HepG2 (cell line): Measurements from ENCODE around the gene PDS5B. TPM values are rescaled to one million over a fixed set of nuclear protein-coding genes. Genes with fewer than 3 reads are reported as not detected.
"Not testable (repeated sequence)": the region's sequence is repeated elsewhere in the genome, so short reads cannot be mapped to it uniquely, and the experiment has no call there.

ENCODE experiments used
- ATAC-seq: fragments of 200-7000 bp; cut with Tn5 transposase; 3 replicates; pipeline ENCODE4 v1.9.1; 2020; ENCODE audit warnings: mild to moderate bottlenecking, moderate library complexity
- BruUV-seq: library from RNA; stranded (reverse); fragments of 400-500 nt; replicated peaks from 2 replicates; lab custom pipeline; 2021; lab: Mats Ljungman, UMichigan
- CTCF ChIA-PET: fragments of 300-600 bp; formaldehyde crosslinking; extraction: SDS; loops from one replicate; lab custom pipeline; 2021; ENCODE audit warnings: low total read pairs, inconsistent platforms, low intra/inter-chr PET ratio; lab: Yijun Ruan, JAX
- POLR2A ChIA-PET: fragments of 350-600 bp; sonication (Branson Sonifier 250); formaldehyde crosslinking; loops from one replicate; lab custom pipeline; 2020; ENCODE audit warnings: antibody characterized with exemption, inconsistent platforms; lab: Yijun Ruan, JAX
- DNase-seq: peaks from one replicate; pipeline ENCODE4 v3.0.0-alpha.2; 2015; ENCODE audit warnings: low spot score
- FAIRE-seq: peaks from 3 replicates; lab custom pipeline; 2011; peaks lifted over from hg19 to GRCh38; lab: Jason Lieb, UNC
- H2AFZ ChIP-seq: one replicate; pipeline ENCODE4 v1.6.1; 2011; ENCODE audit warnings: low read length, inconsistent platforms
- H3K27ac ChIP-seq: fragments of 300-600 bp; 3 replicates; pipeline ENCODE4 v1.8.0; 2011; ENCODE audit warnings: mixed run types, mild to moderate bottlenecking, mixed read lengths, low read length, inconsistent platforms; ENCODE audit not compliant: insufficient read depth; ENCODE audit errors: extremely low read length
- H3K27me3 ChIP-seq, 2 experiments: fragments of 200-600 bp in 1 of 2; 2 replicates in 1 of 2; 3 replicates in 1 of 2; pipeline versions ENCODE4 v1.6.0 to v1.8.0; 2011; ENCODE audit warnings: low read length in 2 of 2, mild to moderate bottlenecking in 2 of 2, moderate library complexity in 2 of 2, inconsistent platforms in 1 of 2; ENCODE audit not compliant: insufficient read depth in 2 of 2, control insufficient read depth in 1 of 2
- H3K36me3 ChIP-seq, 2 experiments: fragments of 200-600 bp in 1 of 2; replicated peaks in 1 of 2; 2 replicates in 1 of 2; 3 replicates in 1 of 2; pipeline versions ENCODE4 v1.5.1 to v1.8.0; 2011; ENCODE audit warnings: low read length in 2 of 2, inconsistent platforms in 1 of 2; ENCODE audit not compliant: insufficient read depth in 2 of 2, control insufficient read depth in 1 of 2
- H3K4me1 ChIP-seq: 2 replicates; pipeline ENCODE4 v1.5.1; 2012; ENCODE audit warnings: low read length, inconsistent platforms; ENCODE audit not compliant: insufficient read depth
- H3K4me2 ChIP-seq: 2 replicates; pipeline ENCODE4 v1.6.0; 2011; ENCODE audit warnings: low read depth, low read length, inconsistent platforms
- H3K4me3 ChIP-seq, 3 experiments: fragments of 200-600 bp in 1 of 3; sonication (generic), shearing (Covaris generic) in 1 of 3; replicated peaks in 1 of 3; 2 replicates each; pipeline ENCODE4 v1.5.1; 2011 to 2016; ENCODE audit warnings: low read length in 3 of 3, inconsistent platforms in 2 of 3, low read depth in 2 of 3, mild to moderate bottlenecking in 2 of 3, control low read depth in 1 of 3, mixed read lengths in 1 of 3; ENCODE audit not compliant: insufficient read depth in 1 of 3
- H3K79me2 ChIP-seq: one replicate; pipeline ENCODE4 v1.6.1; 2011; ENCODE audit warnings: low read length, inconsistent platforms; ENCODE audit not compliant: insufficient read depth
- H3K9ac ChIP-seq: 2 replicates; pipeline ENCODE4 v1.6.0; 2011; ENCODE audit warnings: mild to moderate bottlenecking, low read depth, low read length, inconsistent platforms; ENCODE audit not compliant: insufficient read depth
- H3K9me3 ChIP-seq: 2 replicates; pipeline ENCODE4 v1.5.1; 2012; ENCODE audit warnings: mild to moderate bottlenecking, low read length
- H4K20me1 ChIP-seq: 2 replicates; pipeline ENCODE4 v1.6.0; 2011; ENCODE audit warnings: inconsistent platforms, mild to moderate bottlenecking, low read length, moderate library complexity; ENCODE audit not compliant: insufficient read depth
- ARHGAP35 ChIP-seq: sonication (generic); formaldehyde crosslinking; IDR thresholded peaks from 2 replicates; pipeline ENCODE4 v1.9.0; 2022; ENCODE audit warnings: mild to moderate bottlenecking, inconsistent platforms, moderate library complexity, missing genetic modification reagents, borderline replicate concordance
- ARID3A ChIP-seq: IDR thresholded peaks from 2 replicates; pipeline ENCODE4 v1.6.1; 2012; ENCODE audit warnings: low read depth, low read length, improper control_type of control experiment
- ARNT ChIP-seq: fragments of 450-650 bp; IDR thresholded peaks from 2 replicates; pipeline ENCODE4 v1.6.1; 2017
- DPF2 ChIP-seq: sonication (generic); formaldehyde crosslinking; IDR thresholded peaks from 2 replicates; pipeline ENCODE4 v1.4.0; 2020; ENCODE audit warnings: mild to moderate bottlenecking, low read depth, missing genetic modification reagents, borderline replicate concordance
- ELF1 ChIP-seq: sonication (generic); formaldehyde crosslinking; IDR thresholded peaks from 2 replicates; pipeline ENCODE4 v1.4.0; 2020; ENCODE audit warnings: missing genetic modification reagents
- ETV6 ChIP-seq: sonication (generic); formaldehyde crosslinking; conservative IDR thresholded peaks from 2 replicates; pipeline ENCODE4 v1.4.0; 2020; ENCODE audit warnings: missing genetic modification reagents
- IKZF5 ChIP-seq: IDR thresholded peaks from 2 replicates; pipeline ENCODE4 v1.6.1; 2018; ENCODE audit warnings: missing genetic modification reagents, mild to moderate bottlenecking, missing compliant biosample characterization
- ZNF543 ChIP-seq: sonication (generic); formaldehyde crosslinking; IDR thresholded peaks from 2 replicates; pipeline ENCODE4 v1.4.0; 2020; ENCODE audit warnings: mild to moderate bottlenecking, missing genetic modification reagents
- ZNF564 ChIP-seq: sonication (generic); formaldehyde crosslinking; IDR thresholded peaks from 2 replicates; pipeline ENCODE4 v1.8.1; 2023; ENCODE audit warnings: mild to moderate bottlenecking, missing genetic modification reagents
- ZNF766 ChIP-seq: sonication (generic); formaldehyde crosslinking; IDR thresholded peaks from 2 replicates; pipeline ENCODE4 v1.5.0; 2020; ENCODE audit warnings: missing genetic modification reagents, borderline replicate concordance
- WGBS: methylation state at CpG from one replicate; pipeline ENCODE4 v1.1.6; 2017; ENCODE audit warnings: low lambda C conversion rate; 5-methylcytosine and 5-hydroxymethylcytosine counted together
- in situ Hi-C: cut with HindIII; loops from 2 replicates; pipeline ENCODE4 v1.10.0; 2017; ENCODE audit warnings: low pct_unique_long_range_greater_than_20kb; ENCODE audit not compliant: extremely low pct_ligation_motif_present
- intact Hi-C: fragments of 100-400 bp; cut with micrococcal nuclease; formaldehyde crosslinking; loops from one replicate; pipeline ENCODE4 v1.10.0; 2022; ENCODE audit not compliant: unreplicated experiment
- polyA plus RNA-seq, 8 experiments: library from polyadenylated mRNA; depleted of rRNA in 3 of 8; stranded (reverse) in 7 of 8; unstranded in 1 of 8; fragments of >200 nt; fragmentation: Illumina TruSeq in 4 of 8; extraction: Trizol in 4 of 8; gene quantifications; 2 replicates each; pipeline versions ENCODE4 v1.2.1 to v1.2.3, GENCODE V29; 2011 to 2016; ENCODE audit warnings: low read depth in 4 of 8, missing spikeins in 1 of 8, mixed read lengths in 1 of 8; ENCODE audit not compliant: insufficient read depth in 1 of 8
- total RNA-seq, 5 experiments: library from RNA; depleted of rRNA; stranded (reverse); fragments of >200 nt; fragmentation: Illumina TruSeq; extraction: Trizol; gene quantifications; 2 replicates each; pipeline ENCODE4 v1.2.3, GENCODE V29; 2016; ENCODE audit warnings: low read depth in 1 of 5

PDS5B gene
- total and polyA plus RNA-seq, 2 of the 13 experiments (the other 11 are each of a cell fraction or from before 2014, with no cell fraction given) = 5.8 to 24.6 TPM

GRCh38 chr13:32728327-32728726 lies 142.1 kb downstream of the PDS5B start:
- WGBS = 82% methylated on average over 3 of the region's 3 CpGs
- Histone ChIP-seq H3K36me3 (peaks cover 0 to 6% of the 10 kb centered on the region in 2 experiments; a peak in 1 of 5 replicates), H3K9ac (no peak overlapping the region), H2AFZ (no peak overlapping the region), H3K27me3 (no peaks in the 10 kb centered on the region), H3K9me3 (no peaks in the 10 kb centered on the region), H3K27ac (no peak overlapping the region), H3K4me1 (peaks cover 10% of the 10 kb centered on the region), H3K4me3 (no peak overlapping the region), H3K79me2 (no peaks in the 10 kb centered on the region), H4K20me1 (no peaks in the 10 kb centered on the region), H3K4me2 (no peak overlapping the region)
- intact Hi-C loops (no loop called here), in situ Hi-C loops (no loop called here)
- BruUV-seq = no TSS peak
- FAIRE-seq (no peak), DNase-seq (no peak), ATAC-seq (no peak)
- ChIA-PET CTCF (no interaction called here), POLR2A (no interaction called here)
- TF ChIP-seq ARHGAP35 (CRISPR knock-in tag) = no peak
- TF ChIP-seq, all 625 proteins: peak for 0

- H3K4me2 ChIP-seq, H3K27ac ChIP-seq, DNase-seq, H3K27me3 ChIP-seq, H3K9ac ChIP-seq, H2AFZ ChIP-seq, CTCF ChIA-PET, H3K4me1 ChIP-seq, FAIRE-seq, BruUV-seq, H3K4me3 ChIP-seq, intact Hi-C loops, H3K36me3 ChIP-seq, H4K20me1 ChIP-seq, in situ Hi-C loops, H3K9me3 ChIP-seq, ATAC-seq, H3K79me2 ChIP-seq, POLR2A ChIA-PET: not testable (repeated sequence)
Observed at GRCh38 chr13:32729097-32729496, 142.8 kb downstream of the PDS5B start.

- ChIA-PET CTCF (no interaction called here), POLR2A (no interaction called here)
- Histone ChIP-seq H2AFZ (no peak overlapping the region), H3K9me3 (no peaks in the 10 kb centered on the region), H3K27ac (no peak overlapping the region), H3K9ac (no peak overlapping the region), H3K27me3 (no peaks in the 10 kb centered on the region), H4K20me1 (no peaks in the 10 kb centered on the region), H3K4me2 (no peak overlapping the region), H3K4me1 (peaks cover 8% of the 10 kb centered on the region), H3K4me3 (no peak overlapping the region), H3K79me2 (no peaks in the 10 kb centered on the region), H3K36me3 (peaks cover 1 to 12% of the 10 kb centered on the region in 2 experiments; a peak in 2 of 5 replicates)
- intact Hi-C loops (no loop called here), in situ Hi-C loops (no loop called here)
- no peak for ATAC-seq
- no peak for FAIRE-seq
- no peak for DNase-seq
- WGBS = 98% methylated on average over 3 of the region's 3 CpGs
- no TSS peak for BruUV-seq
- TF ChIP-seq IKZF5 (CRISPR knock-in tag) = no peak
- no peak for TF ChIP-seq ZNF564 (CRISPR knock-in tag)
- TF ChIP-seq ARNT = no peak
- TF ChIP-seq ARID3A = no peak
- TF ChIP-seq ZNF766 = no peak
- TF ChIP-seq ZNF543 (CRISPR knock-in tag) = no peak
- TF ChIP-seq ELF1 (CRISPR knock-in tag) = no peak
- TF ChIP-seq DPF2 = no peak
- no peak for TF ChIP-seq ETV6 (CRISPR knock-in tag)
Observed at GRCh38 chr13:32731074-32731473, 144.8 kb downstream of the PDS5B start.
